Stimulated activated CD4-positive, alpha-beta T cell treated with anti-CD3 and anti-CD28 coated beads, TNF-alpha, amount 100 ng/mL, for 1 hour (primary cell): ENCODE measurements around the gene GALNT2.

Experiments
- DNase-seq, 3 donors: peaks; one replicate each; pipeline ENCODE4 v3.0.0-alpha.2; 2020; ENCODE audit warnings: low read depth in 3 of 3, low spot score in 1 of 3

The GALNT2 gene

DNA sequence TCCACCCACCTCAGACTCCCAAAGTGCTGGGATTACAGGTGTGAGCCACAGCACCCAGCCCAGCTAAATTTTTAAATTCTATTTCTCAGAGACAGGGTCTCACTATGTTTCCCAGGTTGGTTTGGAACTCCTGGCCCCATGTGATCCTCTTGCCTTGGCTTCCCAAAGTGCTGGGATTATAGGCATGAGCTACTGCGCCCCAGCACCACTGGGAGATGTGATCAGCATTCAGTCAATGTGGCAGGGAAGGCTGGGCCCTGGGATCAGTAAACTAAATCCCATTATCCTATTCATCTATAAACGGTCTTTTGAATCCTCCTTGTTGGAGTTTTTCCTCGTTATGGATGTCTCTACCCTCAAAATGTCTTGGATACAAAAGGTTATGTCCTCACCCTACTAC, 245.6 kb downstream of the GALNT2 start:
- no peak for DNase-seq

DNA sequence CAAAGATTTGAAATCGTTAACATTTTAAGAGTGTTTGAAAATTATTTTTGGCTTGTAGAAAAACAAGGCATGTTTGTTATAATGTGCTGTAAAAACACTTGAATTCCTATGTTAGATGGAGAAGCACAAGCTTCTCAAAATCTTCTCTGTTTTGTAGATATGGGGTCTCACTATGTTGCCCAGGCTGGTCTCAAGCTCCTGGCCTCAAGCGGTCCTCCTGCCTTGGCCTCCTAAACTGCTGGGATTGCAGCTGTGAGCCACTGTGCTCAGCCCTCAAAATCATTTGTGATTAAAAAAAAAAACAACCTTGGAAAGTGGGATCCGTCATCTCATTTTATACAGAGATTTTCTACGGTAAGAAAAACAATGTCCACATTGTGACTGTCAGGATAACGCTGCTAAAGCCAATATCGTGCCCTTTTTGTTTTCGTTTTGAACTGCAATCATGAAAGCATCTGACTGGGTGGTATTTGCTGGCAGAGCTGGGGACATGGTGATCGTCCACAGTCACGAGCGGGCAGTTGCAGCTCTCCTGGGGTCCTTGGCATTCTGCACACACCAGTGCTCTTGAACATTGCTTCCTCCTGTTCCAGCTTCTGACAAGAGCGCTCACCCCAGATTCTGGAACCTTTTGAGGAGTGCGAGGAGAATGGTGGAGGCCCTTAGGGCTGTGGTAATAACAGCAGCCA, 246.6 kb downstream of the GALNT2 start:
- no peak for DNase-seq

DNA sequence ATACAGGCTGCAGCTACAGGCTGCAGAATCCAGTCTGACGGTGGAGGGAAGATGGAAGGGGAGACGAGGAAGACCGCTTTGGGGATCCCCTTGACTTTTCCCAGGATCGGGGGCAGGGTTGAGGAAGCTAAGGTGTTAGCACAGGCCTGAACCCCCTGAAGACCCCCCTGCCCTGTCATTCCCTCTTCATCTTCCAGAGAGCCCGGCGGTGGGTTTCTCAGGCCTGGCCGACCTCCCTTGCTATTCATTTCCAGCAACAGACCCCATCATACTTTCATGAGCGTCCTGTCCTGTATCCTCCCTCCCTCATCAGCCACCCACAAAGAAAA, 247.1 kb downstream of the GALNT2 start:
- no peak for DNase-seq

DNA sequence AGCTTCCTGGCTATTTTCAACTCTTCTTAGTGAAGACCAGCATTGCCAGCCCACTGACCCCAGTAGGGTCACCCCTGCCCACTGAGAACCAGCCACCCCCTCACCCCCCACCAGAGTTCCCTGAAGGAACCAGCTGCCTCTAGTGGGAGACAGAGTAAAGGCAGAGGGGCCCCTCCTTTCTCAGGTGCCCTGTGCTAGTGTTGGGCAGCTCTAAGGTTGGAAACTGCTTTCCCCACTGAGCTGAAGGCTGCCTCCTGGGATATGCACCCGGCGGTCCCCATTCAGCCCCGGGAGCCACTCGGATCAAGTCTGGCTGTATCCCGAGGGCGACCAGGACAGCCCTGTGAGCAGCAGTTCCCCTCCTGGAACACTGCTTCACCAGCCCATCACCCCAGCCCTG, 248.1 kb downstream of the GALNT2 start:
- DNase-seq, result no peak

DNA sequence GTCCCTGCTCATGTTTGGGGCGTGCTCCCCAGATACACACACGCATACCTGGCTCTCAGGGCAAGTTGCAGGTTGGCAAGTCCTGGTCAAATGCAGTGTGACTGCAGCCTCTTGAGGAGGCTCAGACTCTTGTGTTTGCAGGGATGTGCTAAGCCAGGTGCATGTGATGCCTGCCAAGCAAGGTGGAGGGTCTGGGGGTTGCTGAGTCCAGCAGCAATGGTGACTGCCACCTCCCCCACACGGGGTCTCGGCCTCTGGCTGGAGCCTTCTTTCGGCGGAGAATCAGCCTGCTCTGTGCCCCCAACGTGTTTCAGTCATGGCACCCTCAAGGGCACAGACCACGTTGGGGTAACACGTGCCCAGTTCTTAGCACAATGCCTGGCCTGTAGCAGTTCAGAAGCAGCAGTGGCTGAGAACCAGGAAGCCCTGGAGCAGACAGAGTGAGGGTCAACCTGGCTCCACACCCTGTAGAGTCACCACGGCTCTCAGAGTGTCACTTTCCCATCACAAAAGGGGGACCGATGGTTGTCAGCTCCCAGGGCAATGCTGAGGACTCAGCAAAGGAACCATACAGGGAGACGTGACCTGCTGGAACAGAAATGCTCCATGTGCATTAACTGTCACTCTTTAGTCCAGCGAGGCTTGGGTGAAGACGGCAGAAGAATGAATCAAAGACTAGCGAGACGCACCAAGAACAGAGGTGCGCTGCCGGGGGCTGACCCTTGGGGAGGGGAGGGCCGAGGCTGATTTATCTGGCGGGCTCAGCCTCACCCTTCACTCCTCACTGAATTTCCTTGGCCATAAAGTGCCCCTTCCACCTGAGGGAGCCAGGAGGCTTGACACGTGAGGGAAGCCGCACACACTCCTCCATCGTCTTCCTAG, 250.1 kb downstream of the GALNT2 start:
- DNase-seq, result no peak

DNA sequence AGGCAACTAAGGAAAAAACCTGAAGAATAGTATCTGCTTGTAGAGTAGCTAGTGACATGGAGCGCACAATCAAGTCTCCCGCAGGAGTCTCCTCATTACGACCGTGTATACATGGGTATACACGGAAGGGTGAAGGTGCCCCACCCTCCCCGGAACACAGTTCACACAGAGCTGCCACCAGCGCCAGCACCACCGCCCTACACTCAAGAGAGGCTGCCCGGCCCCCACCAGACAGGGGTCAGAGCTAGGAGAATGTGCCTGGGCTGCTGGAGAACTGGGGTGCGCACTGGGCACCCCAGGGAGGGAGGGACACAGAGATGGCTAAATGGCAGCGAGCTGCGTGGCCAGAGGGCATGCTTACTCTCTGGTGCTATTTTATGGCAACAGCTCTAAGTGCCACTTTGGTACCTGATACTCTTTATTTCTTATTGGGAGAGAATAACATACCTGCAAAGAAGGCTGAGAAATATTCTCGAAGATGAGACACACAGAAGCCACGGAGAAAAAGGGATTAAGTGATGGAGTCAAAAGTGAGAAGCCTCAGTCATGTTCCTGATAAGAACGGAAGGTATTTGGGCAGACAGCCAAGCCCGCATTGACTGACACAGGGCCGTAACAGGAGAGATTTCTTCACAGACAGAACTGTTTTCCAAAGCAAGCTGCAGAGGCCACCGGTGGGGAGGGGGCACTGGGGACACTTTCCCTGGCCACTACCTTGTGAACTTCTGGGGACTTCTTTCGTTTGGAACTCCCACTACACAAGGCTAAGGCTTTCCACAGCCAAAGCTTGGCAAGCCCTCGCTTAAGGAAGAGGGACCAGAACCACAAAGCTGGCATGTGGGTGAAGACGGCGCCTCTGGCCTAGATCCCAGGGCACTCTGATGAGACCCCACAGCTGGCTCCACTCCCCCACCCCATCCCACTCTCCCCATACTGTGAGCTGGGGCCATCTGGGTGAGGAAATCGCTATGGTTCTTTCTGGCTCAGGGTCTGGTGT, 251.1 kb downstream of the GALNT2 start:
- DNase-seq, result no peak

DNA sequence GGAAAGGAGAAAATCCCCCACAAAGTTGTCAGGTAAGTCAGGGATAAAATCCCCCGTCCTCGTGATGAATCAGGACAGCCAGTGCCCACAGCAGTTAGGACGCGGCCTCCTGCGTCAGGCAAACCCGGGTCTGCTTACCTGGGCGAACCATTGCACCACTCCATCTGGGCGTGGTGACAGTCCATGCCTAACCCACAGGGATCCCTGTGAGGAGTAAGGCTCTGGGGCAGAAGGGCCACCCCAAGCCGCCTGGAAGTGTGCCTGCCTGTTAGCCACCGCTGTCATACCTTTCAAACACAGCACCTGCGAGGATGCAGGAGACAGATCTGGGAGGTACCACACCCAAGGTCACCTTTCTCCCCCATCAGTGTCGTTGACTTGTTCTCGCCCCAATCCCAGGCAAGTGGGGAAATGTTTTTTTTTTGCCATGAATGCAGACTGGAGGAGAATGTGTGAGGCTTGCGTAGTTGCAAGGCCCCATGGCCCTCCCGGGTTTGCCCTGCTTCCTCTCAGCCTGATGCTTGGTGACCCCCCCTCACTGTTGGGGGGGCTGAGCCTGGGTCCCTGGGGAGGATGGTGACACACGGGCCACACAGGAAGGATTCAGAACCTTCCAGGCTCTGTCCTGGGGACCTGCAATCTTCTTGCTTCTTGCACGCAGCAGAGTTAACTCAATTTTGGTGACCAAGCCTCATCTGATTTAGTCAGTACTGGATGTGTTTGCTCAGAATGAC, 252.1 kb downstream of the GALNT2 start:
- DNase-seq, result no peak

DNA sequence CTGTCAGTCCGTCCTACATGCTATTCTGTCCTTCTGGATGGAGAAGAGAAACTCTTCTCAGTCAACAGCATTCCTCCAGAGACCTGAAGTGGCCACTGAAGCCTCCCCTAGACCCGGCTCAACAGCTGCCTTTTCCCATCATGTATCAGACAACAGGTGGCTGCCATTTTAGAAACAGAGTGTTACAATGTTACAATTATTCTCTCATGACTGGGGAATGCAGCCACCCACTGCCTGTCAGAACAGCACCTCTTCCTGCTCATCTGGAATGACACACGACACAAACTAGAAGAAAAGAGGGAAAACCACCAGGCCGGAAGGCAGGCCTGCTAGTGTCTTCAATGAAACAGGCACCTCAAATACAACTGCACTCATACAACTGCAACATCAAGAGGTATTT, 253.8 kb downstream of the GALNT2 start:
- DNase-seq, result no peak

DNA sequence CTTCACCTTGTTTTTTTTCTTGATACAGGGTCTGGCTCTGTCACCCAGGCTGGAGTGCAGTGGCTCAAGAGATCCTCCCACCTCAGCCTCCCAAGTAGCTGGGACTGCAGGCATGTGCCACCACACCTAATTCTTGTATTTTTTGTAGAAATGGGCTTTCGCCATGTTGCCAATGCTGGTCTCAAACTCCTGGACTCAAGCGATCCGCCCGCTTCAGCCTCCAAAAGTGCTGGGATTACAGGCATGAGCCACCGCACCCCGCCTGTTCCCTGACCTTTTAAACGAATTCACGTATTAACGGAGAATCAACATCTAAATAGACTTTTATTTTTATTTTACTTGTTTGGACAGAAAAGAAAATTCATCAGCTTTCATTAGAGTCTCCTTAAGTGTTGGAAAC, 254.3 kb downstream of the GALNT2 start:
- no peak for DNase-seq

DNA sequence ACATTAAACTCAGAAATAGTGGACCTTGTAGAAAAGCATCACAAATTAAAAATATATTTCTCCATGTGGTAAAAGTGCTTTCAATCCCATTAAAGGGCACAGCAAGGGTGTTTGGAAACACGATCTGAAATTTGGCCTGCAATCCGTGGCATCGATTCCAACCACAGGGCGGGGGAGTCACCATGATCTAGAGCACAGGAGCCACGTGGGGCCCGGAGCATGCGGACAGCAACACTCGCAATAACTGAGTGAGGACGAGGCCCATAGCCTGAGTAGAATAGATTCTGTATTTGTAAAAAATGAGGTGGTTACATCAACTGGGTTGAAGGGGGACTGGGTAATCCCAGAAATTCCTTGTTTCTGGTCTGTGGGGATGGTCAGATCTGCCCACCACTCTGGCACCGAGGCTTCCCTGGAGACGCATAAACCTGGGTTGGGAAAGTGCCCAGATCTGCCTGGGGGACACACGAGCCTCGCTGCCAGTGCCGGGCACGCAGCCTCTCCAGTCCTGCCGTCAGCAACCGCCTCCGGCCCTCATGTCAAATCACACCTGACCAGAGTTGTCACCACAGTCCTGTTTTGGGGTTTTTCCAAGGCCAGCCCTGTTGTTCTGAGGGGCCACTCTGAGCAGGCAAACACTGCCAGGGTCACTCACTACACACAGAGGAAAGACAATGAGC, 254.8 kb downstream of the GALNT2 start:
- DNase-seq, result no peak

DNA sequence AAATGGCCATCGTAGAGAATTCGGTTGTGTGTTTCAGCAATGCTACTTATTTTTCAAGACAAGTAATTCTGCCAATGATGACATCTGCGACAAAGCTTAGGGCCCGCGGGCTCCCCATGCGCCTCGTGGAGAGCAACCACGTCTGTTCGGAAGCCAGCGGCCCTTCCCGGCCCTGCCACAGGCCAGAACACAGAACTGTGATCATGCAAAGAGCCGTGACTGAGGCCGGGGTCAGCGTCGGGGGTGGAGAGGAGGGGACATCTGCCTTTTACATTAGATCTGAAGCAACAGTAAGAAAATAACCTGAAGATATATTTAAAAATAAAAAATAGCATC, 255.4 kb downstream of the GALNT2 start:
- no peak for DNase-seq

DNA sequence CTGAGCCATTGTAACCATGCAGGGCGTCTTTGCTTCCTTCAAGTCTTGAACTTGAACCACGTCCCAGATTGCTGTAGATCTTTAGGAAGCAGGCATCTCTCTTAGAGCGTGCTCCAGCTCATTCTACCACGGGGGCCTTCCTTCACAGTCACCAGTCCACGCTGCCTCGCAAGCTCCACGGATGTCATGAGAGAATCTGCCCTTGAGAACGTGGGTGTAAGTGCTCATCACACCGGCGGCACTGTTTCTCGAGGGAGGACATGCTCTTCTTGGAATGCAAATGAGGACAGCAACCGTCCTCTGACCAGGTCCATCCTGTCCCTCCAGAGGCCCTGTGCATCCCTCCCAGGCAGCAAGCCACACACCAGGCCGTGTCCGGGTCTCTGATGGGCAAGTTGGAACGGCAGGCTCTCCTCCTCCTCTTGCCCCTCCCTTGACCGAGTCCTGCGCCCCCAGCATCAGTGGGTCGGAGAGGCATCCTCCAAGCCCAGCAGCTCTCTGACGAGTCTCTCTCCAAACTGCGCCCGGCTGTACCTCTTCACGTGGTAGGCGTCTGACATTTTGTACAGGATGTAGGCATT, 256.0 kb downstream of the GALNT2 start:
- DNase-seq, result no peak

DNA sequence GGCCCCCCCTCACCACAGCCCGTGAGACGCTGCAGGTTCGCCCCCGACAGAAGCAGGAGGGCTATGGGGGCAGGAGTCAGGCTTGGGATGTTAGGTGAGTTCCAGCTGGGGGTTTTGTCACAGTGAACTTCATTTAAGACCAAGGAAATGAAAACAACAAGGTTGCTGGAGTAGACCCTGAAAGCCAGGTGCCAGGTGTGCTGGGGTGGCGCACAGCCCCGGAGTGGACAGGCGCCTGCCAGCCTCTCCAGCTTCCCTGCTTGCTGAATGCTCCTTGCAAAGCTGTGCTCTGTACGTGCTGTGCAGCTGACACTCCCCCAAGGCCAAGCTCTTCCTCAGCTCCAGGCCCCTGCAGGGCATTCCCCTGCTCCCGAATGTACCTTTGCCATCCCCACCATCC, 256.6 kb downstream of the GALNT2 start:
- DNase-seq, result no peak

DNA sequence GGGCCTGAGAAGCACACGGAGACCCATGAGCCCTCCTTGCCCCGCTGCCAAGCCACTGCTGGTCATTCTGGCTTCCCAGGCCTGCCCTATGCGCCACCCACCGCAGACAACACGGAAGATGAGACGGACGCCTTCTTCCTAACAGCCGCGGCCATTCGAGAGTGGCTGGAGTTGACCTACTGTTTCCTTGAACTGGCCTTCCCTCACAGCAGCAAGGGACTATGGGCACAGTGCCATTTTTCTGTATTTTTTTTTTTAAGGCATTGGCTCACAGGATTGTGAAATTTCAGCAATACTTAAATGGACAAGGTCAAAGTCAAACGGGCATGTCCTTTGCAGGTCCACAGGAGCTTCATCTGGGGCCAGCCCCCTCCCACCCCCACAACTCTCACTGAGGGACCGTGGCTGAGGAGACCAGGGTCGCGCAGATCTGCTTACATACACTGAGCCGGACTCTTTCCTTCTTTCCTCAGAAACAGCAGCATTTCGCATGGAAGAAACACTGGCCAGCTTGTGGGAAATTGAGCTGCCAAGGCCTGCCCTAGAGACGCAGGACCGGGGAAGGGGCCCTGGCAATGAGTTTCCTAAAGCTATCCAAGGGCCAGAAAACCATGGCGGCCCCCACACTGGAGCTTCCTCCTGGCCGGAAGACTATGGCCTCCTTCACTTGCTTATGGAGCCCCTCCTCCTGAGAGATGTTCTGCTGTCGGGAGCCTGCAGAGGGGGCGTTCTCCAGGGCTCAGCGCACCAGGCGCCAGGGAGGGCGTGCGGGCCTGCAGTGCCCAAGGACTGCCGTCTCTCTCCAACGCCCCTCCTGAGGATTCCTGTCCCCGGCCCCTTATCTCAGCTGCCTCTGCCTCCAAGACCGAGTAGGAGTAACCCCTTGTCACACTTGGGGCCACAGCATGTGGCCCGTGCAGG, 260.2 kb downstream of the GALNT2 start:
- DNase-seq, result no peak

DNA sequence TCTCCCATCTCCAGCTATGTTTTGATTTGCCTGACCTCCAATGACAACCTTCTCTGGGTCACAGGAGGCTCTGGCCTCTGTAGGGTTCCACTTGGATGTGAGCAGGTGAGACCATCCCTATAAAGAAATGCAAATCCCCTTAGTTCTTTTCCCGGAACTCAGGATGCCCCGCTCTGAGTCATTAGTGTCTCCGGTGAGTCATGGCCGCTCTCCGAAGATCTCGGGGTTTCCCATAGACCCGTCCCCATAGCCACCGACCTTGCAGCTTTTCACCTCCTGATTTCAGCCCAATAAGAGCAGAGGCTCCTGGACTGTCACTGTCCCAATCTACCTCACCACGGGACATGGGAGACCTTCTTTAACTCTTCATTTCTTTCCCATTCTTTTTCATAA, 260.9 kb downstream of the GALNT2 start:
- no peak for DNase-seq

DNA sequence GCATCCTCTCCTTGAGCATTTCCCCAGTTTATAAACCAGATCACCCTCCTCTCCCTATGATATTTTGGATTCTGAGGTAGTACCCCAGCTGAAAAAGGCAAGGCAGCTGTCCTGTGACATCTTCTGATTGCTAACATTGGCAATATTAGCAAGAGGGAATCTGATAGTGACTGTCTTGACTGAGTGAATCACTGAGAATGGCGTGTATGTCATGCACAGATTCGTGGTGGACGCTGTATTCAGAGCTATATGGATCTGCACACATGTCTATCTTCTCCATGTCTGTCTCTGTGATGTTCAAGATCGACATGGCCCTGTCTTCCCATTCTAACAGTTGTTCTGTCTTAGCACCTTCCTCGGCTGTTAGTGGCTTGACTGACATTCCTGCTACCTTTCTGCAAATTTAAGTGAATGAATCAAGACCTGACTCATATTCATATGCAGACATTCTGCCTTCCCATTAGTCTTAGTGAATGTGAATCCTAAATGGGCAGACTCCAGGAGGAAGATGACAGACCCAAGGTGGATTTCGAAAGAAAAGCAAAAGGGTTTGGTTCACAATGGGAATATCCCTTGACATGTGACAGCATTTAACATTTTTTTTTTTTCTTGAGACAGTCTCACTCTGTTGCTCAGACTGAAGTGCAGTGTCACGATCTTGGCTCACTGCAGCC, 261.4 kb downstream of the GALNT2 start:
- DNase-seq, result no peak

DNA sequence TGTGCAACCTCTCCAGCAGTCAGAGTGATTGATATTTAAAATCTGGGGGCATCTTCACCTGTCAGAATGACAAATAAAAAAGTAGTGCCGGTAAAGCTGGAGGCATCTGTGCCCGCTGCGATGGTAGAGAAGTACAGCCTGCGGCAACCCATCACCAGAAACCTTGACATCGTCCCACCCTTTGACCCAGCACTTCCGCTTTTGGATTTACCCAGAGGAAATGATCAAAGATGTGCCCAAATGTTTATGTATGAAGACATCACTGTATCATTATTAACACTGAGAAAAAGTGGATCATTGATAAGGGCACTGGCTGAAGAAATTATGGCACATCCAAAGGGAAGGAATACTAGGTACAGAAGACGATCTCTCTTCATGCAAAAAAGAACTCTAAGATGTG, 263.1 kb downstream of the GALNT2 start:
- DNase-seq, result no peak
